Retinal pigment epithelial cell (primary cell): ENCODE results near the gene RCAN3.

Experiments used
- DNase-seq: peaks from one replicate; pipeline ENCODE4 v3.0.0-alpha.2; 2010; ENCODE audit warnings: low read depth
- H3K4me3 ChIP-seq: 2 replicates; pipeline ENCODE4 v1.5.1; 2011; ENCODE audit warnings: mild to moderate bottlenecking, low read length, control low read depth, moderate library complexity
- CTCF ChIP-seq: conservative IDR thresholded peaks from 2 replicates; pipeline ENCODE4 v1.5.1; 2011; ENCODE audit warnings: low read depth, low read length, control low read depth, inconsistent platforms

Gene RCAN3

GRCh38 chr1:24503870-24504523 lies 1.4 kb downstream of the RCAN3 start:
- TF ChIP-seq CTCF: no peak
- H3K4me3 ChIP-seq: no peak overlapping the region
- no peak for DNase-seq

GRCh38 chr1:24504560-24504959 lies 1.9 kb downstream of the RCAN3 start:
- no peak for TF ChIP-seq CTCF
- DNase-seq: no peak
- H3K4me3 ChIP-seq: no peak overlapping the region

- DNase-seq: no peak
- TF ChIP-seq CTCF: no peak
- H3K4me3 ChIP-seq: no peak overlapping the region
Measured at GRCh38 chr1:24505816-24506215, 3.2 kb downstream of the RCAN3 start.

GRCh38 chr1:24506691-24507381 lies 4.2 kb downstream of the RCAN3 start:
- no peak for TF ChIP-seq CTCF
- no peak for DNase-seq
- H3K4me3 ChIP-seq: no peak overlapping the region

GRCh38 chr1:24507405-24507804 lies 4.8 kb downstream of the RCAN3 start:
- DNase-seq: no peak
- H3K4me3 ChIP-seq: no peak overlapping the region
- no peak for TF ChIP-seq CTCF

- no peak for DNase-seq
- H3K4me3 ChIP-seq: no peak overlapping the region
- TF ChIP-seq CTCF: no peak
Measured at GRCh38 chr1:24508911-24509310, 6.3 kb downstream of the RCAN3 start.

- no peak for DNase-seq
- H3K4me3 ChIP-seq: no peak overlapping the region
- TF ChIP-seq CTCF: no peak
Measured at GRCh38 chr1:24513706-24514105, 11.1 kb downstream of the RCAN3 start.
